Suprapubic skin (tissue), 4 donors: Measurements from ENCODE around the gene SLC30A2. TPM values are rescaled to one million over a fixed set of nuclear protein-coding genes. Genes with fewer than 3 reads are reported as not detected.

ENCODE experiments used
- DNase-seq, 2 donors: peaks; one replicate each; pipeline ENCODE4 v3.0.0-alpha.2; 2019; ENCODE audit warnings: low spot score in 2 of 2
- H3K27ac ChIP-seq: fragments of 200-600 bp; sonication (generic); one replicate; pipeline ENCODE4 v1.5.1; 2019
- H3K27me3 ChIP-seq: fragments of 200-600 bp; sonication (generic); one replicate; pipeline ENCODE4 v1.5.1; 2019
- H3K36me3 ChIP-seq: fragments of 200-600 bp; sonication (generic); one replicate; pipeline ENCODE4 v1.5.1; 2019
- H3K4me1 ChIP-seq: fragments of 200-600 bp; sonication (generic); one replicate; pipeline ENCODE4 v1.5.1; 2019
- H3K4me3 ChIP-seq: fragments of 200-600 bp; sonication (generic); one replicate; pipeline ENCODE4 v1.5.1; 2019; ENCODE audit warnings: mild to moderate bottlenecking
- H3K9me3 ChIP-seq: fragments of 200-600 bp; sonication (generic); one replicate; pipeline ENCODE4 v1.5.1; 2019
- EP300 ChIP-seq: sonication (generic); formaldehyde crosslinking; IDR thresholded peaks from one replicate; pipeline ENCODE4 v1.6.1; 2017; ENCODE audit warnings: antibody characterized with exemption
- POLR2A ChIP-seq, 2 donors: fragments of 450-650 bp; IDR thresholded peaks; one replicate each; pipeline ENCODE4 v1.6.1; 2017; ENCODE audit warnings: antibody characterized with exemption in 2 of 2, mild to moderate bottlenecking in 2 of 2, moderate library complexity in 2 of 2
- POLR2AphosphoS5 ChIP-seq, 3 donors: sonication (generic); formaldehyde crosslinking; IDR thresholded peaks; one replicate each; pipeline ENCODE4 v1.6.1; 2017; ENCODE audit warnings: antibody characterized with exemption in 3 of 3
- WGBS: methylation state at CpG from one replicate; pipeline ENCODE4 v1.1.5; 2018; 5-methylcytosine and 5-hydroxymethylcytosine counted together
- total RNA-seq, 4 donors: library from RNA; depleted of rRNA; stranded (reverse); fragments of >200 nt; gene quantifications; one replicate each; pipeline ENCODE4 v1.1.0, GENCODE V29; 2016
- TF ChIP-seq, protein P1 (sequence below), 2 donors: fragments of 200-600 bp in 1 of 2; fragments of 450-650 bp in 1 of 2; sonication (generic) in 1 of 2; IDR thresholded peaks; one replicate each; pipeline ENCODE4 v1.5.1; 2016 to 2019; ENCODE audit warnings: antibody characterized with exemption in 2 of 2, mild to moderate bottlenecking in 1 of 2, moderate library complexity in 1 of 2

SLC30A2 gene
- total RNA-seq, 4 donors from 2014 or later, result 0.15 to 2.0 (median 1.1) TPM

DNA sequence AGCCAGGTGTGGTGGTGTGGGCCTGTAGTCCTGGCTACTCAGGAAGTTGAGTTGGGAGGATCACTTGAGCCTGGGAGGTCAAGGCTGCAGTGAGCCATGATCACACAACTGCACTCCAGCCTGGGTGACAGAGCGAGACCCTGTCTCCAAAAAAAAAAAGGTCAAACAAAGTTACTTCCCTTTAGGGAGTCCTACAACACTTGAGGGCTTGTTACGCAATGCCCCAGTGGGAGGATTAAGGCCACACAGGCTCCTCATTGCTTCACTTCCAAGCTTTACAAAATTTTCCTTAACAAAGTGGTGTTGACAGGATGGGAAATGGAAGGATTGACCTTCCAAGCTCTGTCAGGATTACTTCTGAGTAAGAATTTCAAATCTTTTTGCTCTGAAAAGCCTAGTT lies 30.6 kb downstream of the SLC30A2 start:
- Histone ChIP-seq H3K36me3 (no peaks in the 10 kb centered on the region), H3K9me3 (no peaks in the 10 kb centered on the region), H3K27ac (no peak overlapping the region), H3K4me1 (peaks cover 8% of the 10 kb centered on the region), H3K27me3 (no peaks in the 10 kb centered on the region), H3K4me3 (no peak overlapping the region)
- 79% methylated on average over 2 of the region's 2 CpGs for WGBS
- no peak for DNase-seq
- TF ChIP-seq EP300 (no peak), POLR2AphosphoS5 (IDR thresholded peaks at IDR 0.05) (no peak), POLR2A (IDR thresholded peaks at IDR 0.05) (no peak)
- TF ChIP-seq, protein P1, sequence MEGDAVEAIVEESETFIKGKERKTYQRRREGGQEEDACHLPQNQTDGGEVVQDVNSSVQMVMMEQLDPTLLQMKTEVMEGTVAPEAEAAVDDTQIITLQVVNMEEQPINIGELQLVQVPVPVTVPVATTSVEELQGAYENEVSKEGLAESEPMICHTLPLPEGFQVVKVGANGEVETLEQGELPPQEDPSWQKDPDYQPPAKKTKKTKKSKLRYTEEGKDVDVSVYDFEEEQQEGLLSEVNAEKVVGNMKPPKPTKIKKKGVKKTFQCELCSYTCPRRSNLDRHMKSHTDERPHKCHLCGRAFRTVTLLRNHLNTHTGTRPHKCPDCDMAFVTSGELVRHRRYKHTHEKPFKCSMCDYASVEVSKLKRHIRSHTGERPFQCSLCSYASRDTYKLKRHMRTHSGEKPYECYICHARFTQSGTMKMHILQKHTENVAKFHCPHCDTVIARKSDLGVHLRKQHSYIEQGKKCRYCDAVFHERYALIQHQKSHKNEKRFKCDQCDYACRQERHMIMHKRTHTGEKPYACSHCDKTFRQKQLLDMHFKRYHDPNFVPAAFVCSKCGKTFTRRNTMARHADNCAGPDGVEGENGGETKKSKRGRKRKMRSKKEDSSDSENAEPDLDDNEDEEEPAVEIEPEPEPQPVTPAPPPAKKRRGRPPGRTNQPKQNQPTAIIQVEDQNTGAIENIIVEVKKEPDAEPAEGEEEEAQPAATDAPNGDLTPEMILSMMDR (IDR thresholded peaks at IDR 0.05), result no peak

DNA sequence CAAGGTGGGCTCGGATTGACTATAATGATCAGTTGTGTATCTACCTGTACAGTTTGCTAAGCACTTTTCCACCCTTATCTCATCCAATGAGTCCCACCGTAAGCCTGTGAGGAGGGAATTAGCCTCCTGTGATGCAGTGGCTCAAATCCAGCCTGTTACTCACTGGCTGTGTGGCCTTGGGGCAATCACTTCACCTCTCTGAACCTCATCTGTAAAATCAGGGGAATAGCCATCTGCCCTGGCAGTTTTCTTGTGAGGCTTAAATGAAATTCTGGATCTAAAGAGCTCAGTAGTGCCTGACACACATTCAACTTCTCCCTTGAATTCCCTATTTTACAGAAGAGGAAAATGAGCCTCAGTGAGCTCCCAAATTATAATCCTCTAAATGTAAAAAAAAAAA lies 31.7 kb downstream of the SLC30A2 start:
- WGBS, result 96% methylated on average over 2 of the region's 2 CpGs

DNA sequence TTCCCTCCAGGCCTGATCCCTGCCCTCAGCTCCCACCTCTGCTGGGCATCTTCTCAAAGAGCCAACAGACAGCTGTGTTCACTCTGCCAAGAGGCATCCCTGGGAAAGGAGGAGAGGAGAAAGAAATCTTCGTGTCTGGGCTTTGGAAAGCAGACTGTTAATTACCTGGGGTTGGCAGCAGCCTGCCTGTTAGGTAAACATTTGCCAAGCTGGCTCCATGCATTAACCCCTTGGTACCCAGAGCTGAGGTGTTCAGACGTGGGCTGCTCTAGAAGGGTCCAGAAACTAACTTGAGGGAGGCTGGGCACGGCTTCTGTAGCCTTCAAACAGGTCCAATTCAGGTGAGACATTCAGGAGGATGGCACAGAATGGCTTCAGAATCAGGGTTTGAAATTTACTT lies 33.1 kb downstream of the SLC30A2 start:
- TF ChIP-seq POLR2A (IDR thresholded peaks at IDR 0.05) (no peak), POLR2AphosphoS5 (IDR thresholded peaks at IDR 0.05) (no peak), EP300 (no peak)
- TF ChIP-seq, protein P1 (IDR thresholded peaks at IDR 0.05), result no peak
- WGBS, result 68% methylated on average over 3 of the region's 3 CpGs
- no peak for DNase-seq

More for the DNA sequence above, 31.7 kb downstream of the SLC30A2 start:
- DNase-seq, result no peak
- H3K9me3 ChIP-seq, result no peaks in the 10 kb centered on the region
- no peaks in the 10 kb centered on the region for H3K36me3 ChIP-seq
- no peak for TF ChIP-seq POLR2AphosphoS5 (IDR thresholded peaks at IDR 0.05)
- TF ChIP-seq EP300, result no peak
- no peak for TF ChIP-seq POLR2A (IDR thresholded peaks at IDR 0.05)
- TF ChIP-seq, protein P1 (IDR thresholded peaks at IDR 0.05), result no peak
- H3K4me3 ChIP-seq, result no peak overlapping the region
- peaks cover 8% of the 10 kb centered on the region for H3K4me1 ChIP-seq
- H3K27me3 ChIP-seq, result no peaks in the 10 kb centered on the region
- no peak overlapping the region for H3K27ac ChIP-seq

DNA sequence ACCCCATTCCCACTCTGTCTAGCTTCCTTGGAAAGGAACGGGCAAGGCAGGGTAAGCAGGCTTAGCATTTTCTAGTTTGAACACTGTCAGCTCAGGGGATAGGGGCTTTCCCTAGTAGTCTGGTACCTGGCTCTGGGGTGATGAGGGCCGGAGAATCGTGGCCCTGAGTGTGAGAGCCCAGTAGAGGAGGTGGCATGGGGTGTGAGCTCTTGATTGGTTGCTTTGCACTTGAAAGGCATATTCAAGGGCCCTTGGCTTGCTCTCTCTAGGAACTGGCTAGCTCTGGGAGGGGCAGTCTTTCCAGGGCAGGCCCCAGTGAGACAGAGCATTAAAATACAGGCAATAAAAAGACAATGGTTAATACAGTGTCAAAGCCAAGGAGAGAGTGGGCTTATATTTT lies 35.1 kb downstream of the SLC30A2 start:
- no peaks in the 10 kb centered on the region for H3K27me3 ChIP-seq
- WGBS, result 76% methylated on average over 3 of the region's 3 CpGs
- H3K9me3 ChIP-seq, result no peaks in the 10 kb centered on the region
- H3K4me1 ChIP-seq, result peaks cover 7% of the 10 kb centered on the region
- TF ChIP-seq EP300 (no peak), POLR2AphosphoS5 (IDR thresholded peaks at IDR 0.05) (no peak), POLR2A (IDR thresholded peaks at IDR 0.05) (no peak)
- TF ChIP-seq, protein P1 (IDR thresholded peaks at IDR 0.05), result no peak
- no peak for DNase-seq
- H3K27ac ChIP-seq, result no peak overlapping the region
- no peak overlapping the region for H3K4me3 ChIP-seq
- H3K36me3 ChIP-seq, result no peaks in the 10 kb centered on the region

More for the DNA sequence above, 33.1 kb downstream of the SLC30A2 start:
- Histone ChIP-seq H3K4me3 (no peak overlapping the region), H3K36me3 (no peaks in the 10 kb centered on the region), H3K9me3 (no peaks in the 10 kb centered on the region), H3K27ac (no peak overlapping the region), H3K27me3 (no peaks in the 10 kb centered on the region), H3K4me1 (peaks cover 8% of the 10 kb centered on the region)

DNA sequence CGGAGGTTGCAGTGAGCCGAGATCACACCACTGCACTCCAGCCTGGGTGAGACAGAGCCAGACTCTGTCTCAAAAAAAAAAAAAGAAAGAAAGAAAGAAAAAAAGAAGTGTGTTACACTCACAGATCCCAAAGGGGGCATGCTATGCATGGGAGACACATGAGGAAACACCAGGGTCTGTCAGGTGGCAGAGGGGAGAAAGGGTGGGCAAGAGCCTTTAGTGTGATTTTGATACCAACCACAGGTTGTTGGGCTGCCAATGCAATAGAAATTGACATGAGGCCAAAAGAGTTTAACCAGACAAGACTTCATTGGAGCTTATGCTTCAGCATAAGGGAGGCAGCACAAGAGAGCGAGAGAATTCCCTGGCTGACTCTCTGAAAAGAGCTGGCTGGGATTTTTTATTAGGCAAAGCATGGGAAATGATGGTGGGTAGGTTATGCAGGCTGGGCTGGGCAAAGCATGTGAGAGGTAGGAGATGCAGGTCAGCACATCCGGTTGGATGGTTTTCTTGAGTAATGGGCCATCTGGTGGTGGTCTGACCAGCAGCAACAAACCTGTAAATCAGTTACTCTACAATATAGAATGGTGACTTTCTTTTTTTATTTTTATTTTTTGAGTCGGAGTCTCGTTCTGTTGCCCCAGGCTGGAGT lies 36.0 kb downstream of the SLC30A2 start:
- Histone ChIP-seq H3K27me3 (no peaks in the 10 kb centered on the region), H3K9me3 (no peaks in the 10 kb centered on the region), H3K27ac (no peak overlapping the region), H3K36me3 (no peaks in the 10 kb centered on the region), H3K4me1 (peaks cover 13% of the 10 kb centered on the region), H3K4me3 (no peak overlapping the region)
- TF ChIP-seq EP300 (no peak), POLR2AphosphoS5 (IDR thresholded peaks at IDR 0.05) (no peak), POLR2A (IDR thresholded peaks at IDR 0.05) (no peak)
- TF ChIP-seq, protein P1 (IDR thresholded peaks at IDR 0.05), result no peak
- no peak for DNase-seq
- 52% methylated on average over 6 of the region's 6 CpGs for WGBS
